Activated naive CD4-positive, alpha-beta T cell treated with anti-CD3 and anti-CD28 coated beads, Interleukin-2, amount 50 U/mL, for 24 hours (primary cell): ENCODE measurements around the gene RERE.
A peak's percentile ranks its signal among the peaks of the same experiment; 100 is the strongest.

Experiments used
- H3K27ac Mint-ChIP-seq: one replicate; pipeline ENCODE4 v1.8.0; 2021; ENCODE audit warnings: mild to moderate bottlenecking, mixed read lengths
- H3K27me3 Mint-ChIP-seq: one replicate; pipeline ENCODE4 v1.8.0; 2021; ENCODE audit warnings: mixed read lengths
- H3K36me3 Mint-ChIP-seq: one replicate; pipeline ENCODE4 v1.8.0; 2021; ENCODE audit warnings: mixed read lengths
- H3K4me1 Mint-ChIP-seq: one replicate; pipeline ENCODE4 v1.8.0; 2021; ENCODE audit warnings: mixed read lengths
- H3K4me3 Mint-ChIP-seq: one replicate; pipeline ENCODE4 v1.8.0; 2021; ENCODE audit warnings: mild to moderate bottlenecking, mixed read lengths
- H3K9me3 Mint-ChIP-seq: one replicate; pipeline ENCODE4 v1.8.0; 2021; ENCODE audit warnings: mixed read lengths

The RERE gene

DNA sequence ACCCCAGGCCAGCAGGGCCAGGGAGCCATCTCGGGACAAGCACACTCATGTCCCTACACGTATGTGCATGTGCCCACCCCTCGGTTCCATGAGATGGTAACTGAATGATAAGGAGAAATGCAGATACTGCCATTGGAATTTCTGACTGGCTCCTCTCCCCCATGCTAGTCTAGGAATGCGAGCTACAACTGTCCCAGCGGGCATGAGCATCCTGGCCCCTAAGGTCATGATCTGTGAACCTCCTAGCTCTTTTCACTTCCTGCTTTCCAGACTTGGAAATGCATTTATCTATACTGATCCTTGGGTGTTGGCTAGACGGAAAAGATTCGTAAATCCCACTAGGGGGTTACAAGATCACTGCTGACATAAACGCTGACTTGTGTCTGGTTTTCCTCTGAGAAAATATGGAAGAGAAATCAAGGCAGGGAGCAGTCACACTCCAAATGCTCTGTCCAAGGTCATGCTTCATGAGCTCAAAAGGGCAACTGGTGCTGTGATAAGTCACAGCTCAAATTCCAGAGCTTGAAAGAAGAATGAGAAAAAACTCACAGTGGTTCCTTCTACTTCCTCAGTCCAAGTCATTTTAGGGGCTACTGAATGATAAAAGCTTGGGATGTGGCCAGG lies 449.8 kb downstream of the RERE start:
- H3K27me3 Mint-ChIP-seq: no peaks in the 10 kb centered on the region
- H3K27ac Mint-ChIP-seq: peak overlapping the region; percentile 53
- peaks cover 48% of the 10 kb centered on the region for H3K4me1 Mint-ChIP-seq
- no peaks in the 10 kb centered on the region for H3K36me3 Mint-ChIP-seq
- H3K4me3 Mint-ChIP-seq: no peak overlapping the region
- no peaks in the 10 kb centered on the region for H3K9me3 Mint-ChIP-seq

DNA sequence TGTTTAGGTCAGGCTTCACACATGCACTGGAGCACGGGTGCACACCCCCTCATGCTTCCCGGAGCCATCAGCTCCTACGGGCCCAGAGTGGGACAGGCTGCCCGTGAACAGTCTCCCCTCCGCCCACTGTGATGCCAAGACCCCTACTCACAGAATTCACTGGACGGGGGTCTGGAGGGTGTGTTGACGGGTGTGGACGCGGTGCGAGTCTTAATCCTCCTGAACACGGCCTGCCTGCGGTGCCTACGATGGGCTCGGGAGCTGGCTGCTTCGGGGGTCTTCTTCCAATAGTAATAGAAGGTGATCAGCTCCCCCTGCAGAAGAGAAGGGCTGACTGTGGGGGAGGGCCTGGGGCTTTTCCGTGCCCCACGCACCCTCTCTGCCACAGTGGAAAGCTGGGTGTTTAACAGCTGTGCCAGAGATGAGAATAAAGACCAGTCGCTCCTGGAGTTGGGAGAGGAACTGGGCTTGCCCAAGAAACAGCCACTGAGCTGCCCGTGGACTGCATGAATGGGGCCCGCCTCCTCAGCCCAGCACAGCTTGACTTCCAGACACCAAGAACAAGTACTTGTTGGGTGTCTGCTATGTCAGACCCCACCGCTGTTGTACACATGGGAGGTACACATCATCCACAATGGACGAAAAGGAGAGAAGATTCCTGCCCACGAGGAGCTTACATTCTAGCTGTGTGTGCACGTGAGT lies 451.6 kb downstream of the RERE start:
- no peaks in the 10 kb centered on the region for H3K27me3 Mint-ChIP-seq
- H3K4me3 Mint-ChIP-seq: no peak overlapping the region
- H3K9me3 Mint-ChIP-seq: no peaks in the 10 kb centered on the region
- H3K27ac Mint-ChIP-seq: peak overlapping the region; percentile 88
- no peaks in the 10 kb centered on the region for H3K36me3 Mint-ChIP-seq
- peaks cover 29% of the 10 kb centered on the region for H3K4me1 Mint-ChIP-seq

DNA sequence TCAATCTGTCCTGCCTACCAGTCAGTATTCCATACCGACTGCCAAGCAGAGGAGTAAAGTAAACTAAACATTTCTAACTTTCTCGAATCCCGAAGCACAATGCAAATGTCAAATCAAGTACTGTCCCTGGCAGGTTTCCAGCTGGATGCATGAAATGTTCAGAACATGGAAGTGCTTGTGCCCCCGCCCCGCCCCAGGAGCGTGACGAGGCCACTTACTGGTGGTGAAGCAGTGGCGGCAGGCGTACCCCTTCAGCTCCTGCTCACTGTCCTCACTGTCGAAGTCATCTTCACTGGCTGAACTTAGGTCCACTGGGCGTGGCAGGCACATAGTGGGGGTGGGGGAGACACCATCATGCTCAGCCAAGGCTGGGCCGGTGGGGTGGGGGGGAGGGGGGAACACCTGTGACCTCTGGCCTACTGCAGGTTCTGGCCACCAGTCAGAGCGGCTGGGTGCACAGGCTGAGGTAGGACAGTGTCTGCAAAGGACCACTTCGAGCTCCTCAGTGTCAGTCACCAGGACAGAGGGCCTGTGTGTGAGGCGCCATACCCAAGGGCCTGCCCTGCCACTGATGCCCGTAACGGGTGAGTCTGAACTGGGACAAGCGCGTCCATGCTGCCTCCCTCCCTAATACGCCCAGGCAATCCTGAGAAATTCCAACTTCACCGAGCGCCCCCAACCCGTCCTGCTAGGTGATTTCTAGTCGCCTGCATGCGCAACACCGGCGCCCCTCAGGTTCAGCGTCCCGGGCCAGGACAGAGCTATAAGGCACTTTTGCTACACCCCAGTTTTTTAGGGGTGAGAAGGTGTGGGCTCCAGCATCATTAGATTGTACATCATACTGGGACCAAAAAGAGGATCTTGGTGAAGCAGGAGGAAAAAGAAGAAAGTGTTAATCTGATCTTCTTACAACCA lies 452.7 kb downstream of the RERE start:
- peaks cover 19% of the 10 kb centered on the region for H3K4me1 Mint-ChIP-seq
- no peaks in the 10 kb centered on the region for H3K9me3 Mint-ChIP-seq
- H3K27me3 Mint-ChIP-seq: no peaks in the 10 kb centered on the region
- H3K36me3 Mint-ChIP-seq: no peaks in the 10 kb centered on the region
- H3K4me3 Mint-ChIP-seq: no peak overlapping the region
- H3K27ac Mint-ChIP-seq: peak overlapping the region; percentile 24

DNA sequence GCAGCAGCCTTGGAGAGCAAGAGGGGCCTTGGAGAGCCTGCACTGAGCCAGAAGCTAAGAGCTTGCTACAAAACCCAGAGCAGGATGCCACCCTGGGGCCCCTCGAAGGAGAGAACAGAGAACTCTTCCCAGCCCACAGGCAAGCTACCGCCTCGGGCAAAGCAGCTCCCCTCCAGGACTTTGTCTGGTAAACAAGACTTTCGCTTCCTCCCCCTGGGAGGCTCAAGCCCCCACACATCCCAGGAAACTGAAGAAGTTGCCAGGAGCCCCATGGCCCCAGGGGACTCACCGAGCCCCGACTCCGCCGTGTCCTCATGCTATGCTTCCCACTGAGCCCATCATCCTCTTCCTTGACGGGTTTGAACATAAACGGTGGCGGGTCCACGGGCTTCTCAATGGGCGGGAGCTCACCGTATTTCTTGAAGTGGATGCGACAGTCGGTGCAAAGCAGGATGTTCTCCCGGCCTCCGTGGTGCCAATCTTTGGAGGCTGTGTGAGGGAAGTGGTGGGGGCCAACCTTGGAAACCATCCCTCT lies 453.6 kb downstream of the RERE start:
- no peak overlapping the region for H3K27ac Mint-ChIP-seq
- no peak overlapping the region for H3K4me3 Mint-ChIP-seq
- no peaks in the 10 kb centered on the region for H3K9me3 Mint-ChIP-seq
- H3K36me3 Mint-ChIP-seq: no peaks in the 10 kb centered on the region
- no peaks in the 10 kb centered on the region for H3K27me3 Mint-ChIP-seq
- peaks cover 11% of the 10 kb centered on the region for H3K4me1 Mint-ChIP-seq

DNA sequence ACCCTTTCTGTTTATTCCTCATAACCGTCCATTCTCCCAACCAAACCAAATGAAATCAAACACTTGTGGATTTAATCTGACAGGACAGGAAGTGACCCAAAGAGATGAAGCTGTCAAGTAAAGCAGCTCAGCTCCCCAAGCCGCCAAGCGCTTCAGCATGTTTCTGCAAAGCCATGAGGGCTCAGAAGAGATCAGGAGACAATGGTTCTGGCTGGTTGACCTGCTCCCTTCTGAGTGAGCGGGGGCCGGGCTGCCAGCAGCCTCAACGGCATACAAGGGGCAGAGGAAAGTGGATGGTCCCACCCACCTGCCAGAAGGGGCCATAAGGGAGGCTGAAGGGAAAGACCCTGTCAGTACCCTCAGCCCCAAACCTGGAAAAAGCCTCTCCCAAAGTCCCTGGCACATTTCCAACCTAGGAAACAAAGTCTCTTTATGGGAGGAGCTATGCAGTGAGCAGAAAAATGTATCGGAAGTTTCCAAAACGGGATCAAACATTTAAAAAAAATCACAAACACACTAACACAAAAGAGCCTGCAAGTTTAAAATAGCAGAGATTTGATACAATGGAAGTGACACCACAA lies 454.2 kb downstream of the RERE start:
- Mint-ChIP-seq H3K36me3 (no peaks in the 10 kb centered on the region), H3K27ac (peak overlapping the region; percentile 51), H3K9me3 (no peaks in the 10 kb centered on the region)

DNA sequence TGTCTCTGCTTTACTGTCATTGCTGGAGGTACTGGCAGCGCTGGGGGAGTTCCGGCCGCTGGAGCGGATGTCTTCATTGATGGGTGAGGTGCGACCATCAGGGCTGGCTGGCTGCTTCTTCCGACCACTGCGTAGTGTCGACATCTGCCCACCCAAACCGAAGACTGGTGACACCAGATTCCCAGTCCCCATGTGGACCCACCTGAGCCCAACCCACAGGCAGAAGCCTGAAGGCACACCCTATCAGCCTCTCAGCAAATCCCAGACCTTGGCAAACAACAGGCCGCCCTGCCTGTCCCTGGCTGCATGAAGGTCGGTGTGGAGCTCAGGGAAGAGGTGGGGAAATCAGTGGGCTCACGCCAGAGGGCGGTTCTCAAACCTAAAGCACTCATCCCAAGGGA lies 454.7 kb downstream of the RERE start:
- no peak overlapping the region for H3K4me3 Mint-ChIP-seq
- H3K36me3 Mint-ChIP-seq: peaks cover 4% of the 10 kb centered on the region
- H3K27ac Mint-ChIP-seq: peak overlapping the region; percentile 51

More for the DNA sequence above, 454.2 kb downstream of the RERE start:
- Mint-ChIP-seq H3K27me3 (no peaks in the 10 kb centered on the region), H3K4me3 (no peak overlapping the region), H3K4me1 (peaks cover 11% of the 10 kb centered on the region)

DNA sequence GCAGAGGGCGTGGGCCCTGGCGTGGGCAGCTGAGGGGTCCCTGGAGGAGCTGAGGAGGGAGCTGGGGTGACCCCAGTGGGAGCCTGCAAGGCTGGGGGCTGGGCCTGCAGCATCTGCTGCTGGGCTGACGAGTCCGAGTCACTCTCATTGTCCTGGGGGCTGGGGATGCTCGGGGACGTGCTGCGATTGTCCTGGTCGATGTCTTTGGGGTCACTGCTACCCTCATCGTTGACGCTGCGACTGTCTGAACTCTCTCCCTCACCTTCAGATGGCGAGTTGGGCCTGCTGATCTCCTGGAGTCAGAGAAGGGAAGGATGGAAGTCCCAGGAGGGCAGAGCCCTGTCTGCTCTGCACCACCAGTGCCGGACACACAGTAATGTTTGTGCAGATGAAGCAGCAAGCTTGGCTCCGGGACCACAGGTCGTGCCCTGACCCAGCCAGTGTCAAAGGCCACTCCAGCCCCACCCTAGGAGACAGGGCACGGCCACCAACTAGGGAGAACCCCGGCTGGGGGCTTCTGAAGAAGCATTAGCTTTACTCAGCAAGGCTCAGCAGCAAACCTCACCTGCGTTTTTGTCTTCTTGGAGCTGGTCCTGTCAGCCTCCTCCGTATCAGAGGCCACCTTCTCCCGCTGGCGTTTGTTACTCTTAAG lies 456.1 kb downstream of the RERE start:
- Mint-ChIP-seq H3K4me1 (no peaks in the 10 kb centered on the region), H3K36me3 (peaks cover 8% of the 10 kb centered on the region), H3K9me3 (no peaks in the 10 kb centered on the region), H3K4me3 (no peak overlapping the region), H3K27me3 (no peaks in the 10 kb centered on the region), H3K27ac (no peak overlapping the region)

More for the DNA sequence above, 454.7 kb downstream of the RERE start:
- Mint-ChIP-seq H3K9me3 (no peaks in the 10 kb centered on the region), H3K4me1 (peaks cover 9% of the 10 kb centered on the region), H3K27me3 (no peaks in the 10 kb centered on the region)

DNA sequence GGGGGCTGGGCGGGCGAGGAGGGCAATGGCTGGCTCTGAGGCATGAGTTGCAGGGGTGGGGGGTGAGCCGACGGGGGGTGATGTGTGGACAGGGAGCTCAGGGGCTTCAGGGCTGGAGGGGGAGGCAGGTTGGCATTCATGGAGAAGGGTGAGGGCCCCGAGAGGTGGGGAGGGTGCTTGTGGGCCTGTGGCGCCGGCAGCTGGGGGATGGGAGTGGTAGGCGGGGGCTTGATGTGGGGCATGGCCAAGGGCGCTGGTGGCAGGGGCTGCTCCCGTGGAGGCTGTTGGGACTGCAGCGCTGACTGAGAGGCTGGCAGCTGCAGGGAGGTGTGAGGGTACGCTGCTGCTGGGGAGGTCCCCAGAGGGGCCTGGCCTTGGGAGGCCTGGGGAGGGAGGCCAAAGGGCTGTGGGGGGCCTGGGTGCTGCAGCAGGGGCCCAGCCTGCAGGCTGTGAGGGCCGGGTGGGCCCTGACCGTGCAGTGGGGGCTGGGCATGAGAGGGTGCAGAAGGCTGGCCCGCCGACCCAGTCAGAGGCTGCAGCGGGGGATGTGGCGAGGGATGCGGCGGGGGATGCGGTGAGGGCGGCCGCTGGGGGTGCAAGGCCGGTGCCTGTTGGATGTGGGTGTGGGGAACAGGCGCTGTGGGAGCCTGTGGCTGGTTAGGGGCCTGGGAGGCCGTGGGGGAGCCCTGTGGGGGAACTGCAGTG lies 456.8 kb downstream of the RERE start:
- Mint-ChIP-seq H3K9me3 (no peaks in the 10 kb centered on the region), H3K4me1 (no peaks in the 10 kb centered on the region), H3K27ac (no peak overlapping the region), H3K36me3 (peaks cover 8% of the 10 kb centered on the region), H3K27me3 (no peaks in the 10 kb centered on the region), H3K4me3 (no peak overlapping the region)

DNA sequence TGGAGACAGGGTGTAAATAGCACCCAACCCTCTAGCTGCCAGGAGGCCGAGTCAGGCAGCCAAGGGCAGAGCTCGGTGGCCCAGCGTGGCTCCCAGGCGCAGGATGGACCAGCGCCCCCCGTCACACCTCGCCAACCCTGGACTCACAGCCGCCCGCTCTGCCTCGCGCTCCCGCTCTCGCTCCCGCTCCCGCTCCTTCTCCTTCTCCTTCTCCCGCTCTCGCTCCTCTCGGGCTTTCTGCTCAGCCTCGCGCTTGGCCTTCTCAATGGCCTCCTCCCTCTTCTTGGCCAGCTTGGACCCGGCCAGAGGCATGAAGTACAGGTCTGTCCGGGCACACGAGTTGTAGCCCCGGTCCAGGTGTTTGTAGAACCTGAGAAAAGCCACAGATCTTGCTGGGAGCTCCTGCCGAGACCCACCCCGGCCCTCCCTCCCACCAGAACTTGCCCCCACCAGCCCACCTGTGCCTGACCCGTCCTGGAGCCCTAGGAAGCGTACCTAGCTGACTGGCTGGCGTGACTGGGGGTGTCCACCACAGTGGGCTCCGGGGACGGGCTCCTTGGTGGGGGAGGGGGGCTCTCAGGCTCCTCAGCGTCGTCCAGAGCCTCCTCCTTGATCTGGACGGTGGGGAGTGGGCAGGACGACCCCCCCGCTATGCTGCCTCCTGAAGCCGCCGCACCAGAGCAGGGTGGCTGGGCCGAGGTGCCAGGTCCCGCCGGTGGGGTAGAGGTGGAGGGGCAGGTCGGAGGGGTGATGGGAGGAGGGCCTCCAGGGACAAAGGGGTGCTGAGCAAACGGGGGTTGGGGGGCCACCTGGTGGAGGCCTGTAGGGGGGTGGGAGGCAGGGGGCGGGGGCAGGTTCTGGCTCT lies 457.6 kb downstream of the RERE start:
- Mint-ChIP-seq H3K27ac (no peak overlapping the region), H3K36me3 (peaks cover 8% of the 10 kb centered on the region), H3K9me3 (no peaks in the 10 kb centered on the region), H3K4me1 (no peaks in the 10 kb centered on the region), H3K4me3 (no peak overlapping the region), H3K27me3 (no peaks in the 10 kb centered on the region)

DNA sequence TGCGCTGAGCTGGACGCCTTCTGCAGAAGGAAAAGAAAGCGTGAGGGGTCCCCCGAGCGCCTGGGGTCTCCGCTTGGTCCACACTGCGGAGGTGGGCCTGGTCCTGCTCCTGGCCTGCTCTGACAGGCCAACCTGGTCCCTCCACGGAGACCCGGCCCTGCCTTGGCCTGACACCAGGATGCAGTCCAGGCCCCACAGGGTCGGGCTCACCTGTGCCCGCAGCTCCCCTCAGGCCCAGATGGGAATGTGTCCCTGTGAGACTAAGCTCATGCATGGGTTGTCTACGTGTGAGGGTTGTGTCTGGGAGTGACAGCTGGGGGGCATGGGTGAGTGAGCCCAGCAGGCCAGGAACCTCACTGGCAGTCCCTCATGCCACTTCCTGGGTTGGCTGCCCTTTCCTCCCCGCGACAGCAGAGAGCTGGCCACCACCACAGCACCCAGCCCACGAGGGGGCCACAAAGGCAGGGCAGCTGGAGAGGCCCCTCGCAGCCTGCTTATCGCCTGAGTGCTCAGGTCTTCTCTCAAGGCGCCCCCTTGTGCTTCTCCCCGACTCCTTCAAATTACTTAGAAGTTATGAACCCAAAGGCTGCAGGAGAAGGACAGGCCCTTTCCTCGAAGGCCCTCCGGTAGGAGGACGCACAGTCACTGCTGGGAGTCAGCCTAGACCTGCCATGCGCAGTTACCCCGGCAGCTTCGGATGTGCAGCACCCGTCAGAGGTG lies 458.4 kb downstream of the RERE start:
- Mint-ChIP-seq H3K4me1 (no peaks in the 10 kb centered on the region), H3K4me3 (no peak overlapping the region), H3K9me3 (no peaks in the 10 kb centered on the region), H3K36me3 (peaks cover 8% of the 10 kb centered on the region), H3K27ac (no peak overlapping the region), H3K27me3 (no peaks in the 10 kb centered on the region)

DNA sequence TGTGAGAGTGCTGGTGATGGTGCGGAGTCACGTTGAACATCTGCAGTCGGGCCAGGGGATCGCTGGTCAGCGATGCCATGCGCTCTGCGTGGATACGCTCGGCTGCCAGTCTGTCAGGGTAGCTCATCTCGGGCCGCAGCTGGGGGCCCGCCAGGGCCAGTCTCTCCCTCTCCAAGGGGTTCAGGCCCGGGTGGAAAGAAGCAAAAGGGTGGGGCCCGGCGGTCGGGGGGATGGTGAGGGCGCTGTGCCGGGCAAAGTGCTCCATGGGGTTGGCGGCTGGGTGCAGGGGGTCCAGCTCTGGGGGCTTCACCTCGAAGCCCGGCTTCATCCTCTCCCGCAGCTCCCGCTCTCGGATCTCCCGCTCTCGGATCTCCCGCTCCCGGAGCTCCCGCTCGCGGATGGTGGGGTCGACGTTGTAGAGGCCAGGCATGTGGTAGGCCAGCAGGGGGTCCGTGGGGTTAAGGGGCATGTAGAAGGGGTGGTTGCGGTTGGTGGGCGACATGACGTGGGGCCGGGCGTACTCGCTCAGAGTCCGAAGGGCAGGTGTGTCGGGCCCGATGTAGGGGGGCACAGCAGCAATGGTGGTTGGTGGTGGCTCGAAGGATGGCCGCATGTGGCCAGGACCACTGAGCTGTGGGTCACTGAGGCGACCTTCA lies 459.1 kb downstream of the RERE start:
- no peaks in the 10 kb centered on the region for H3K27me3 Mint-ChIP-seq
- H3K4me3 Mint-ChIP-seq: no peak overlapping the region
- H3K36me3 Mint-ChIP-seq: peaks cover 8% of the 10 kb centered on the region
- no peak overlapping the region for H3K27ac Mint-ChIP-seq
- no peaks in the 10 kb centered on the region for H3K9me3 Mint-ChIP-seq
- no peaks in the 10 kb centered on the region for H3K4me1 Mint-ChIP-seq

DNA sequence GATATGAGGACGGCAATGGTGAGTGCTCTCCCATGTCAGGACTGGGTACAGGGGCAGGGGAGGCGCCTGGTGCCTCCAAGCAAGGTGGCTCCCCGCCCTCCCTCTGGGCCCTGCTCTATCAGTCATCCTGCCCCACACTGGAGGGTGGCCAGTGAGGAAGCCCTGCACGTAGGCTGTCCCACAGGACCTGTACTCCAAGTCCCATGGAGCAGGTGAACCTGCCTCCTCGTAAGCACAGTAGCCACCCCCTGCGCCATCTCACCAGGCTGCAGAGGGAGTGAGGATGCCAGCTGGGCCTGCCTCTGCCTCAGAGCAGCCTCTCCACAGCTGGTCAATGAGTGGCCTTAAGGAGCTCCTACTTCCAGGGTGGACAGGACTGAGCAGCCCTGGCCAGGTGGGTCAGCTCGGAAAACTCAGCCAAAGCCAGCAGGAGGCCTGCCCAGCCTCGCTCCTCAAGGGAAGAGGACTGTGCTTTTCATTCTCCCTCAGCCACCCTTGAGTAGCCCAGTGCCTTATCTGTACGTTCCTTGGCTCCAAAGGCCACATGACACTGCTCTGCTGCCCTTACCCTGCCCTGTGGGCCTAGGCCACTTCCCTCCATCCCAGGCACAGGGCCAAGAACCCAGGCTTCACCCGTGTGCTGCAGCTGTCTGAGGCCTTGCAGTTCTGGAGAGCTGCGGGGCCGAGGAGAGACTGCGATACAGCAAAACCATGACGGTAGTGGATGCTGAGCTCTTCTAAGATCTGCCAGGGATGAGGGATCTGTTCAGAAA lies 459.9 kb downstream of the RERE start:
- Mint-ChIP-seq H3K36me3 (peaks cover 8% of the 10 kb centered on the region), H3K4me3 (no peak overlapping the region), H3K27me3 (no peaks in the 10 kb centered on the region)

More for the DNA sequence above, 459.9 kb downstream of the RERE start:
- Mint-ChIP-seq H3K4me1 (no peaks in the 10 kb centered on the region), H3K27ac (no peak overlapping the region), H3K9me3 (no peaks in the 10 kb centered on the region)
